Upper lobe of left lung (tissue), 6 donors: ENCODE measurements around the gene PVALEF. TPM values are rescaled to one million over a fixed set of nuclear protein-coding genes. Genes with fewer than 3 reads are reported as not detected.

Source experiments
- ATAC-seq, 2 donors: fragments of 200-7000 bp; cut with Tn5 transposase; one replicate each; pipeline ENCODE4 v1.9.1; 2022; ENCODE audit warnings: mild to moderate bottlenecking in 2 of 2, moderate library complexity in 2 of 2; ENCODE audit not compliant: low FRiP score in 2 of 2
- DNase-seq, 2 donors: peaks; one replicate each; pipeline ENCODE4 v3.0.0-alpha.2; 2019 to 2020
- H3K27ac ChIP-seq, 4 donors: fragments of 200-600 bp; sonication (generic); one replicate each; pipeline ENCODE4 v1.5.1; 2016 to 2019
- H3K27me3 ChIP-seq, 4 donors: fragments of 200-600 bp; sonication (generic); one replicate each; pipeline ENCODE4 v1.5.1; 2017 to 2019
- H3K36me3 ChIP-seq, 4 donors: fragments of 200-600 bp; sonication (generic); one replicate each; pipeline ENCODE4 v1.5.1; 2016 to 2019
- H3K4me1 ChIP-seq, 4 donors: fragments of 200-600 bp; sonication (generic); one replicate each; pipeline ENCODE4 v1.5.1; 2018 to 2019
- H3K4me3 ChIP-seq, 4 donors: fragments of 200-600 bp; sonication (generic); one replicate each; pipeline ENCODE4 v1.5.1; 2017 to 2019; ENCODE audit warnings: mild to moderate bottlenecking in 2 of 4, moderate library complexity in 1 of 4
- H3K9me3 ChIP-seq, 4 donors: fragments of 200-600 bp; sonication (generic); one replicate each; pipeline ENCODE4 v1.5.1; 2018 to 2019
- CTCF ChIP-seq, 6 experiments: fragments of 450-650 bp in 4 of 6; fragments of 200-600 bp in 2 of 6; sonication (generic) in 2 of 6; IDR thresholded peaks; one replicate each; pipeline ENCODE4 v1.5.1; 2016 to 2019; ENCODE audit warnings: antibody characterized with exemption in 6 of 6
- EP300 ChIP-seq, 4 donors: sonication (generic); formaldehyde crosslinking; IDR thresholded peaks; one replicate each; pipeline ENCODE4 v1.5.1; 2017; ENCODE audit warnings: antibody characterized with exemption in 4 of 4, control low read depth in 2 of 4
- POLR2A ChIP-seq, 4 donors: fragments of 450-650 bp; IDR thresholded peaks; one replicate each; pipeline ENCODE4 v1.5.1; 2016 to 2017; ENCODE audit warnings: antibody characterized with exemption in 4 of 4, mild to moderate bottlenecking in 2 of 4
- POLR2AphosphoS5 ChIP-seq, 2 donors: sonication (generic); formaldehyde crosslinking; IDR thresholded peaks; one replicate each; pipeline ENCODE4 v1.5.1; 2017; ENCODE audit warnings: antibody characterized with exemption in 2 of 2
- WGBS, 2 donors: methylation state at CpG; one replicate each; pipeline ENCODE4 v1.1.5; 2017 to 2018; 5-methylcytosine and 5-hydroxymethylcytosine counted together
- total RNA-seq, 6 donors: library from RNA; depleted of rRNA in 4 of 6; stranded (reverse); fragments of >200 nt in 4 of 6; gene quantifications; one replicate each; pipeline versions ENCODE4 v1.1.0 to v1.2.1, GENCODE V29; 2016 to 2021
- donor health status: DM: no; HTN: no; CAD: no; lungs with moderate emphysema.
- donor health status: DM: no; HTN: yes; CAD: no; lungs with severe emphysema.

The PVALEF gene
- total RNA-seq, 6 donors from 2014 or later, result not detected

GRCh38 chr17:81192386-81193050 is 27.2 kb downstream of the PVALEF start:
- H3K36me3 ChIP-seq, result peaks cover 0 to 20% (median 9%) of the 10 kb centered on the region in 4 donors
- ATAC-seq, result no peak
- H3K4me3 ChIP-seq, result no peak overlapping the region
- TF ChIP-seq EP300 (IDR thresholded peaks at IDR 0.05), result no peak
- no peak for TF ChIP-seq POLR2AphosphoS5 (IDR thresholded peaks at IDR 0.05)
- peak in 1 of 2 donors; percentile 75 for DNase-seq
- H3K27me3 ChIP-seq, result no peaks in the 10 kb centered on the region
- H3K27ac ChIP-seq, result no peak overlapping the region
- 92 to 100% methylated on average over 2 to 31 of the region's 34 CpGs for WGBS, 2 donors
- H3K4me1 ChIP-seq, result peaks cover 0 to 17% (median 13%) of the 10 kb centered on the region in 4 donors
- no peaks in the 10 kb centered on the region for H3K9me3 ChIP-seq

GRCh38 chr17:81193051-81193410 is 27.7 kb downstream of the PVALEF start:
- ATAC-seq (no peak), DNase-seq (peak in 1 of 2 donors; percentile 69)
- no peak overlapping the region for H3K27ac ChIP-seq
- no peaks in the 10 kb centered on the region for H3K9me3 ChIP-seq
- peaks cover 0 to 20% (median 9%) of the 10 kb centered on the region in 4 donors for H3K36me3 ChIP-seq
- no peak overlapping the region for H3K4me3 ChIP-seq
- TF ChIP-seq POLR2AphosphoS5 (IDR thresholded peaks at IDR 0.05), result no peak
- no peak for TF ChIP-seq EP300 (IDR thresholded peaks at IDR 0.05)
- no peak for TF ChIP-seq POLR2A (IDR thresholded peaks at IDR 0.05)
- TF ChIP-seq CTCF (IDR thresholded peaks at IDR 0.05), result no peak
- H3K27me3 ChIP-seq, result no peaks in the 10 kb centered on the region
- 91% methylated on average over 10 of the region's 17 CpGs; no CpG with 5 or more reads in 1 of the 2 donors for WGBS, 2 donors
- H3K4me1 ChIP-seq, result peaks cover 0 to 23% (median 15%) of the 10 kb centered on the region in 4 donors

GRCh38 chr17:81193470-81194224 is 28.3 kb downstream of the PVALEF start:
- Histone ChIP-seq H3K9me3 (no peaks in the 10 kb centered on the region), H3K27ac (no peak overlapping the region), H3K27me3 (no peaks in the 10 kb centered on the region), H3K4me3 (no peak overlapping the region), H3K36me3 (peaks cover 0 to 20% (median 9%) of the 10 kb centered on the region in 4 donors), H3K4me1 (peaks cover 4 to 24% (median 19%) of the 10 kb centered on the region in 4 donors)
- TF ChIP-seq POLR2AphosphoS5 (IDR thresholded peaks at IDR 0.05) (peak in 1 of 2 donors; percentile 14), POLR2A (IDR thresholded peaks at IDR 0.05) (no peak)
- ATAC-seq, result peak in 1 of 2 donors; percentile 2
- 76 to 87% methylated on average over 20 to 21 of the region's 38 CpGs for WGBS, 2 donors
- DNase-seq, result peak; percentile 43 to 82

- TF ChIP-seq POLR2AphosphoS5 (IDR thresholded peaks at IDR 0.05) (no peak), CTCF (IDR thresholded peaks at IDR 0.05) (no peak), EP300 (IDR thresholded peaks at IDR 0.05) (no peak), POLR2A (IDR thresholded peaks at IDR 0.05) (no peak)
- 92 to 93% methylated on average over 13 to 18 of the region's 21 CpGs for WGBS, 2 donors
- Histone ChIP-seq H3K27me3 (no peaks in the 10 kb centered on the region), H3K27ac (no peak overlapping the region), H3K4me3 (no peak overlapping the region), H3K4me1 (peaks cover 4 to 30% (median 24%) of the 10 kb centered on the region in 4 donors), H3K9me3 (no peaks in the 10 kb centered on the region), H3K36me3 (peaks cover 0 to 26% (median 8%) of the 10 kb centered on the region in 4 donors)
- ATAC-seq (no peak), DNase-seq (peak in 1 of 2 donors; percentile 76)
Observed at GRCh38 chr17:81194225-81194760, 29.0 kb downstream of the PVALEF start.

GRCh38 chr17:81194941-81195901 is 29.9 kb downstream of the PVALEF start:
- Histone ChIP-seq H3K27me3 (no peaks in the 10 kb centered on the region), H3K27ac (no peak overlapping the region), H3K4me3 (no peak overlapping the region), H3K9me3 (no peaks in the 10 kb centered on the region), H3K36me3 (peaks cover 0 to 21% (median 6%) of the 10 kb centered on the region in 4 donors), H3K4me1 (peaks cover 4 to 37% (median 29%) of the 10 kb centered on the region in 4 donors)
- TF ChIP-seq CTCF (IDR thresholded peaks at IDR 0.05) (no peak), POLR2A (IDR thresholded peaks at IDR 0.05) (no peak), POLR2AphosphoS5 (IDR thresholded peaks at IDR 0.05) (no peak), EP300 (IDR thresholded peaks at IDR 0.05) (no peak)
- peak in 1 of 2 donors; percentile 74 for DNase-seq
- WGBS, 2 donors, result 94 to 98% methylated on average over 20 to 30 of the region's 37 CpGs
- ATAC-seq, result no peak
